ENCODE data around the gene UBA6. TPM values are rescaled to one million over a fixed set of nuclear protein-coding genes. Genes with fewer than 3 reads are reported as not detected.

Gene UBA6
- polyA plus RNA-seq, 1 of the 3 experiments (the other 2 are of a cell fraction) = 51.0 TPM

DNA sequence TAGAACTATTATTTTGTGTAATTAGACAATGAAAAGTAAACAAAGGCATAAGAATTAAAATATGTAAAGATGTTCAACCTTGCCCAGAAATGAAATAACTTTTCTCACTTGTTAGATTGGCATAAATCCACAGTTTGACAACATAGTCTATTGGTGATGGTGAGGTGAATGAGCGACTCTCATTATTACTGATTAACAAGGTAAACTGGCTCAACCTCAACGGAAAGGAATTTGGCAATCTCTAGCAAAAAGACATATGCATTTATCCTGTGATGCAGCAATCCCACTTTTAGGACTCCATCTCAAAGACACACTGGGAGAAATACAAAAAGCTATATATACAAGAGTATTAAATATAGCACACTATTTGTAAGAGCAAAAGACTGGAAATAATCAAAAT lies 22.3 kb downstream of the UBA6 start (continued):
- no peak for TF ChIP-seq NFIC (IDR thresholded peaks at IDR 0.05; ENCODE audit: borderline replicate concordance)
- no peak for TF ChIP-seq GABPA (IDR thresholded peaks at IDR 0.05; ENCODE audit: low read depth)
- no peak for TF ChIP-seq TCF12 (IDR thresholded peaks at IDR 0.05)
- no peak for TF ChIP-seq EP300 (IDR thresholded peaks at IDR 0.05; ENCODE audit: borderline replicate concordance in 1 of 2, low read depth in 1 of 2, low read length in 1 of 2)
- TF ChIP-seq RFX5 (IDR thresholded peaks at IDR 0.05; ENCODE audit: low read length) = no peak
- TF ChIP-seq, protein P1, sequence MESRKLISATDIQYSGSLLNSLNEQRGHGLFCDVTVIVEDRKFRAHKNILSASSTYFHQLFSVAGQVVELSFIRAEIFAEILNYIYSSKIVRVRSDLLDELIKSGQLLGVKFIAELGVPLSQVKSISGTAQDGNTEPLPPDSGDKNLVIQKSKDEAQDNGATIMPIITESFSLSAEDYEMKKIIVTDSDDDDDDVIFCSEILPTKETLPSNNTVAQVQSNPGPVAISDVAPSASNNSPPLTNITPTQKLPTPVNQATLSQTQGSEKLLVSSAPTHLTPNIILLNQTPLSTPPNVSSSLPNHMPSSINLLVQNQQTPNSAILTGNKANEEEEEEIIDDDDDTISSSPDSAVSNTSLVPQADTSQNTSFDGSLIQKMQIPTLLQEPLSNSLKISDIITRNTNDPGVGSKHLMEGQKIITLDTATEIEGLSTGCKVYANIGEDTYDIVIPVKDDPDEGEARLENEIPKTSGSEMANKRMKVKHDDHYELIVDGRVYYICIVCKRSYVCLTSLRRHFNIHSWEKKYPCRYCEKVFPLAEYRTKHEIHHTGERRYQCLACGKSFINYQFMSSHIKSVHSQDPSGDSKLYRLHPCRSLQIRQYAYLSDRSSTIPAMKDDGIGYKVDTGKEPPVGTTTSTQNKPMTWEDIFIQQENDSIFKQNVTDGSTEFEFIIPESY (IDR thresholded peaks at IDR 0.05; ENCODE audit: borderline replicate concordance, low read depth) = no peak
- TF ChIP-seq SMC3 (IDR thresholded peaks at IDR 0.05; ENCODE audit: low read depth, low read length) = no peak
- no peak for TF ChIP-seq JUND (IDR thresholded peaks at IDR 0.05)

DNA sequence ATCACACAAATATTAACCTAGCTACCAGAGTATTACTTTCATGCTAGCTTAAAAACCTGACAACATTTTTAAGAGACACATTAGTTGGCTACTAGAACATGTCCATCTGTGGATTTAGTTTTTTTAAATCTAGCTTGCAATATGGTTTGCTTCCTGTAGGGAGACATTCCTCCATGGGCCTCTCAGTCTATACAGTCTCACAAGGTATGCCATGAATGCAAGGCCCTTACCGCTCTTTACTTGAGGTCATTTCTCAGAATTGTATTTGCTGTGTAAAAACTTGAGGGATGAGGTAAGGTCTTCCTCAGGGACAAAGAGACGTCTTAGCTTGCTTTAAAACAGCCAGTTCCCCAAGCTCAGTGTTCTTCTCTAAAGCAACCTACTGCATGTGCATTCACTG lies 26.9 kb downstream of the UBA6 start:
- DNase-seq = no peak
- H3K27me3 ChIP-seq (ENCODE audit: insufficient read depth) = no peaks in the 10 kb centered on the region
- WGBS (ENCODE audit: low lambda C conversion rate) = 100% methylated on average over 2 of the region's 2 CpGs
- H2AFZ ChIP-seq (ENCODE audit: low read depth) = no peak overlapping the region
- H3K4me1 ChIP-seq (ENCODE audit: control insufficient read depth in 1 of 2, insufficient read depth in 2 of 2, low read depth in 1 of 2, low read length in 1 of 2) = no peaks in the 10 kb centered on the region
- H3K4me2 ChIP-seq = no peak overlapping the region
- POLR2A ChIA-PET = no interaction called here
- TF ChIP-seq GATA2 (CRISPR knock-in tag; IDR thresholded peaks at IDR 0.05) = no peak
- TF ChIP-seq, protein P1 (IDR thresholded peaks at IDR 0.05; ENCODE audit: borderline replicate concordance, low read depth) = no peak
- TF ChIP-seq, protein P2, sequence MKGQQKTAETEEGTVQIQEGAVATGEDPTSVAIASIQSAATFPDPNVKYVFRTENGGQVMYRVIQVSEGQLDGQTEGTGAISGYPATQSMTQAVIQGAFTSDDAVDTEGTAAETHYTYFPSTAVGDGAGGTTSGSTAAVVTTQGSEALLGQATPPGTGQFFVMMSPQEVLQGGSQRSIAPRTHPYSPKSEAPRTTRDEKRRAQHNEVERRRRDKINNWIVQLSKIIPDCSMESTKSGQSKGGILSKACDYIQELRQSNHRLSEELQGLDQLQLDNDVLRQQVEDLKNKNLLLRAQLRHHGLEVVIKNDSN (IDR thresholded peaks at IDR 0.05; ENCODE audit: borderline replicate concordance, low read depth) = no peak
- TF ChIP-seq, protein P3, sequence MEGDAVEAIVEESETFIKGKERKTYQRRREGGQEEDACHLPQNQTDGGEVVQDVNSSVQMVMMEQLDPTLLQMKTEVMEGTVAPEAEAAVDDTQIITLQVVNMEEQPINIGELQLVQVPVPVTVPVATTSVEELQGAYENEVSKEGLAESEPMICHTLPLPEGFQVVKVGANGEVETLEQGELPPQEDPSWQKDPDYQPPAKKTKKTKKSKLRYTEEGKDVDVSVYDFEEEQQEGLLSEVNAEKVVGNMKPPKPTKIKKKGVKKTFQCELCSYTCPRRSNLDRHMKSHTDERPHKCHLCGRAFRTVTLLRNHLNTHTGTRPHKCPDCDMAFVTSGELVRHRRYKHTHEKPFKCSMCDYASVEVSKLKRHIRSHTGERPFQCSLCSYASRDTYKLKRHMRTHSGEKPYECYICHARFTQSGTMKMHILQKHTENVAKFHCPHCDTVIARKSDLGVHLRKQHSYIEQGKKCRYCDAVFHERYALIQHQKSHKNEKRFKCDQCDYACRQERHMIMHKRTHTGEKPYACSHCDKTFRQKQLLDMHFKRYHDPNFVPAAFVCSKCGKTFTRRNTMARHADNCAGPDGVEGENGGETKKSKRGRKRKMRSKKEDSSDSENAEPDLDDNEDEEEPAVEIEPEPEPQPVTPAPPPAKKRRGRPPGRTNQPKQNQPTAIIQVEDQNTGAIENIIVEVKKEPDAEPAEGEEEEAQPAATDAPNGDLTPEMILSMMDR (IDR thresholded peaks at IDR 0.05) = no peak
- H3K9me3 ChIP-seq = no peaks in the 10 kb centered on the region
- H3F3A ChIP-seq (replicated peaks; ENCODE audit: insufficient read depth) = peaks cover 16% of the 10 kb centered on the region
- no peak overlapping the region for H3K4me3 ChIP-seq (ENCODE audit: low read depth in 2 of 2, low read length in 1 of 2)
- CTCF ChIA-PET = no interaction called here
- H3K9me2 ChIP-seq = no peaks in the 10 kb centered on the region
- H3K36me3 ChIP-seq (replicated peaks in 1 of 2; ENCODE audit: control insufficient read depth in 1 of 2, insufficient read depth in 2 of 2, low read length in 1 of 2) = peaks cover 70 to 95% of the 10 kb centered on the region in 2 experiments
- no peak overlapping the region for H3K27ac ChIP-seq (ENCODE audit: low read depth in 2 of 2, low read length in 1 of 2)
- no peak overlapping the region for H3K9ac ChIP-seq
- H4K20me1 ChIP-seq (ENCODE audit: insufficient read depth) = no peaks in the 10 kb centered on the region
- peaks cover 20% of the 10 kb centered on the region; the same call in 1 of the 2 replicates for H3K79me2 ChIP-seq (ENCODE audit: insufficient read depth)
